Stomach smooth muscle (tissue), 2 donors: ENCODE data around the gene THSD1.
"Not testable (repeated sequence)": the region's sequence is repeated elsewhere in the genome, so short reads cannot be mapped to it uniquely, and the experiment has no call there.

Source experiments
- H3K27ac ChIP-seq: one replicate; pipeline ENCODE4 v1.7.0; 2013; ENCODE audit warnings: mild to moderate bottlenecking, low read length, inconsistent platforms
- H3K27me3 ChIP-seq, 2 donors: one replicate each; pipeline ENCODE4 v1.7.0; 2013; ENCODE audit warnings: low read length in 2 of 2; ENCODE audit not compliant: insufficient read depth in 2 of 2, control insufficient read depth in 1 of 2
- H3K36me3 ChIP-seq, 2 donors: one replicate each; pipeline ENCODE4 v1.7.0; 2013; ENCODE audit warnings: low read length in 2 of 2; ENCODE audit not compliant: control insufficient read depth in 2 of 2, insufficient read depth in 2 of 2
- H3K4me1 ChIP-seq: one replicate; pipeline ENCODE4 v1.7.0; 2013; ENCODE audit warnings: low read length; ENCODE audit not compliant: control insufficient read depth, insufficient read depth
- H3K4me3 ChIP-seq, 2 donors: one replicate each; pipeline ENCODE4 v1.7.0; 2013; ENCODE audit warnings: low read length in 2 of 2
- H3K9ac ChIP-seq, 2 donors: one replicate each; pipeline ENCODE4 v1.7.0; 2013; ENCODE audit warnings: low read length in 2 of 2, mild to moderate bottlenecking in 1 of 2
- H3K9me3 ChIP-seq, 2 donors: one replicate each; pipeline ENCODE4 v1.7.0; 2013; ENCODE audit warnings: low read length in 2 of 2; ENCODE audit not compliant: control insufficient read depth in 2 of 2
- donor health status: healthy.
- donor health status: Pancreatic carcinoma.

The THSD1 gene

GRCh38 chr13:52408071-52408658 is 2.2 kb upstream of the THSD1 start:
- Histone ChIP-seq H3K4me1 (peaks cover 15% of the 10 kb centered on the region), H3K27me3 (peaks cover 12 to 16% of the 10 kb centered on the region in 2 donors)
- not testable (repeated sequence) for H3K27ac ChIP-seq, H3K9me3 ChIP-seq, H3K4me3 ChIP-seq, H3K9ac ChIP-seq, H3K36me3 ChIP-seq

DNA sequence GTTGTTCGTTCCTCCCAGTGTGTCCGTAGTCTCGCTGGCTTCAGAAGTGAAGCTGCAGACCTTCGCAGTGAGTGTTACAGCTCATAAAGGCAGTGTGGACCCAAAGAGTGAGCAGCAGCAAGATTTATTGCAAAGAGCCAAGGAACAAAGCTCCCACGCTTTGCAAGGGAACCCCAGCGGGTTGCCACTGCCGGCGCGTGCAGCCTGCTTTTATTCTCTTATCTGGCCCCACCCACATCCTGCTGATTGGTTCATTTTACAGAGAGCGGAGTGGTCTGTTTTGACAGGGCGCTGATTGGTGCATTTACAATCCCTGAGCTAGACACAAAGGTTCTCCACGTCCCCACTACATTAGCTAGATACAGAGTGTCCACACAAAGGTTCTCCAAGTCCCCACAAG is 1.5 kb upstream of the THSD1 start:
- H3K9me3 ChIP-seq, H3K9ac ChIP-seq, H3K4me3 ChIP-seq, H3K27ac ChIP-seq, H3K36me3 ChIP-seq: not testable (repeated sequence)
- Histone ChIP-seq H3K27me3 (peaks cover 12 to 16% of the 10 kb centered on the region in 2 donors), H3K4me1 (peaks cover 15% of the 10 kb centered on the region)

DNA sequence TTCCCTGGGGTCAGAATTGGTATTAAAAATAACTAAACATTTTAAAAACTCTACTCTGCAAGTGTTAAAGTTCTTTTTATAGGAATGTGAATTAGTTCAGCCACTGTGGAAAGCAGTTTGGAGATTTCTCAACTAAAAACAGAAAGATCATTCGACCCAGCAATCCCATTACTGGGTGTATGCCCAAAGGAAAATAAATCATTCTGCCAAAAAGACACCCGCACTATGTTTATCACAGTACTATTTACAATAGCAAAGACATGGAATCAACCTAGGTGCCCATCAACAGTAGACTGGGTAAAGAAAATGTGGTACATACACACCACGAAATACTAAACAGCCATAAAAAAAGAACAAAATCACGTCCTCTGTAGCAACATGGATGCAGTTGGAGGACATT is 657 bp upstream of the THSD1 start:
- Histone ChIP-seq H3K9me3 (no peaks in the 10 kb centered on the region), H3K4me1 (peaks cover 15% of the 10 kb centered on the region), H3K4me3 (peak overlapping the region in 1 of 2 donors; percentile 70), H3K9ac (no peak overlapping the region), H3K36me3 (peaks cover 0 to 3% of the 10 kb centered on the region in 2 donors), H3K27ac (no peak overlapping the region), H3K27me3 (peaks cover 12 to 16% of the 10 kb centered on the region in 2 donors)

GRCh38 chr13:52405369-52405766 is 604 bp downstream of the THSD1 start:
- Histone ChIP-seq H3K27me3 (peaks cover 12 to 16% of the 10 kb centered on the region in 2 donors), H3K36me3 (no peaks in the 10 kb centered on the region), H3K9ac (no peak overlapping the region), H3K4me3 (peak overlapping the region; percentile 3 to 70), H3K9me3 (no peaks in the 10 kb centered on the region), H3K4me1 (peaks cover 15% of the 10 kb centered on the region), H3K27ac (no peak overlapping the region)

DNA sequence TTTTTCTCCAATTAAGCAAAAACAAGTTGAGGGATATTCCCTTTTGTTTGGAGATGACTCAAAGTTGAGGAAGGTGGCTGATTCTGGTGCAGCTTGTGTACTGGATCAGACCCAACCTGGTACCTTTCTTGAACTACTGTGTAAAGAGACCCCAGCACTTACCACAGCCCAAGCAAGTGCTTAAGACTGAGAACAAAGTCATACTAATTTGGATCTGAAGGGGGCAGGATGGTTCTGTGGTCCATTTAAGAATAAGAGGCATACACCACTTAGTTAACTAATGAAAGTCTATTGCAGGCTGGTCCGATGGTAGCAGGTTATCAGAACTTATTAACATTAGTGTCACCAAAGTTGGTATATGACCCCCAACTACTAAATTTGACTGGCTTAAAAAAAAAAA is 6.3 kb downstream of the THSD1 start:
- Histone ChIP-seq H3K27me3 (peaks cover 3 to 7% of the 10 kb centered on the region in 2 donors), H3K9ac (no peak overlapping the region), H3K9me3 (no peaks in the 10 kb centered on the region), H3K27ac (no peak overlapping the region), H3K4me3 (no peak overlapping the region), H3K36me3 (peaks cover 0 to 3% of the 10 kb centered on the region in 2 donors), H3K4me1 (peaks cover 3% of the 10 kb centered on the region)

- H3K9me3 ChIP-seq = no peaks in the 10 kb centered on the region
- H3K4me1 ChIP-seq = peaks cover 2% of the 10 kb centered on the region
- no peak overlapping the region for H3K27ac ChIP-seq
- peaks cover 0 to 3% of the 10 kb centered on the region in 2 donors for H3K36me3 ChIP-seq
- no peak overlapping the region for H3K9ac ChIP-seq
- peaks cover 0 to 1% of the 10 kb centered on the region in 2 donors for H3K27me3 ChIP-seq
- no peak overlapping the region for H3K4me3 ChIP-seq
Observed at GRCh38 chr13:52399046-52399445, 6.9 kb downstream of the THSD1 start.

DNA sequence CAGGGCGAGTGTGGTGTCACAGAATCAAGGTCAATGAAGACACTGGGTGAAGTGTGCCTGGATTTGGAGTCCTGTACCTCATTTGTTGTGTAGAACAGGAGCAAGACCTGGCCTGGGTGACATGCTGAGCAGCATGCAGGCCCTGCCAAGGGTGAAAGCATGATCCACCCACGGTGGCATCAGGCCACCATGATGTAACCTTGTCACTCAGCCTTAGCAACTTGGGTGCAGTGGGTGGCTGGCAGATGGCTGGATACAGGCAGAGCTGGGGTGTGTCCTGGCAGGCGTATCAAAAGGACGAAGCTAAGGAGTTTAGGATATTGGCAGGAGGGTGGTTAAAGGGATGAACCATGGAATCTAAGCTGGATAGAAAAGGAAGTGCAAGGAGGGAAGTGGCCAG is 10.3 kb downstream of the THSD1 start:
- Histone ChIP-seq H3K36me3 (peaks cover 0 to 3% of the 10 kb centered on the region in 2 donors), H3K27me3 (no peaks in the 10 kb centered on the region), H3K4me3 (no peak overlapping the region), H3K9ac (no peak overlapping the region), H3K9me3 (no peaks in the 10 kb centered on the region), H3K4me1 (no peaks in the 10 kb centered on the region), H3K27ac (no peak overlapping the region)

- no peak overlapping the region for H3K9ac ChIP-seq
- H3K4me1 ChIP-seq = no peaks in the 10 kb centered on the region
- H3K4me3 ChIP-seq = no peak overlapping the region
- H3K27me3 ChIP-seq = no peaks in the 10 kb centered on the region
- H3K36me3 ChIP-seq = peaks cover 0 to 3% of the 10 kb centered on the region in 2 donors
- H3K9me3 ChIP-seq = no peaks in the 10 kb centered on the region
- no peak overlapping the region for H3K27ac ChIP-seq
Observed at GRCh38 chr13:52394586-52394985, 11.4 kb downstream of the THSD1 start.

- Histone ChIP-seq H3K27me3 (no peaks in the 10 kb centered on the region), H3K27ac (no peak overlapping the region), H3K9me3 (no peaks in the 10 kb centered on the region), H3K9ac (no peak overlapping the region), H3K36me3 (peaks cover 0 to 3% of the 10 kb centered on the region in 2 donors), H3K4me3 (no peak overlapping the region), H3K4me1 (no peaks in the 10 kb centered on the region)
Observed at GRCh38 chr13:52393572-52394357, 12.2 kb downstream of the THSD1 start.

- H3K27me3 ChIP-seq = no peaks in the 10 kb centered on the region
- no peak overlapping the region for H3K4me3 ChIP-seq
- H3K36me3 ChIP-seq = no peaks in the 10 kb centered on the region
- H3K4me1 ChIP-seq = no peaks in the 10 kb centered on the region
- H3K9me3 ChIP-seq = no peaks in the 10 kb centered on the region
- H3K9ac ChIP-seq = no peak overlapping the region
- H3K27ac ChIP-seq = no peak overlapping the region
Observed at GRCh38 chr13:52387721-52388120, 18.3 kb downstream of the THSD1 start.

DNA sequence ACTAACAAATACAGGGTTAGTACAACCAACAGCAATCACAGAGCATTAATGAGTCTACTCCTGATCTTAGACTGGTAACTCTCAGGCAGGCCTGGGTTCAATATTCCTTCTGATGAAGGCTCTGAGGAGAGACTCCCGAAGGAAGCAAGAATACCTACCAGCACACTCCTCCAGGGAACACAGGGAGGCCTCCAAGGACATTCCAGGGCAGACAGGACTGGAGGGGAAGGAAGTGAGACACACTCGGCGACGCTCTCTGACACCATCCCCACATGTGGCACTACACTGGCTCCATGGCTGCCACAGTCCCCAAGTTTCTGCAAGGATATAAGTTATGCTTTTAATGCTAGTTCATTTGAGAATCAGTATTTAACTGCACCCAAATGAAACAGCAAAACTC is 20.1 kb downstream of the THSD1 start:
- H3K4me1 ChIP-seq = no peaks in the 10 kb centered on the region

More for the DNA sequence above, 20.1 kb downstream of the THSD1 start:
- peaks cover 0 to 2% of the 10 kb centered on the region in 2 donors for H3K9me3 ChIP-seq
- H3K4me3 ChIP-seq = no peak overlapping the region
- no peak overlapping the region for H3K9ac ChIP-seq
- no peaks in the 10 kb centered on the region for H3K36me3 ChIP-seq
- H3K27ac ChIP-seq = no peak overlapping the region
- no peaks in the 10 kb centered on the region for H3K27me3 ChIP-seq
